ENCODE measurements around the gene GSKIP.

DNA sequence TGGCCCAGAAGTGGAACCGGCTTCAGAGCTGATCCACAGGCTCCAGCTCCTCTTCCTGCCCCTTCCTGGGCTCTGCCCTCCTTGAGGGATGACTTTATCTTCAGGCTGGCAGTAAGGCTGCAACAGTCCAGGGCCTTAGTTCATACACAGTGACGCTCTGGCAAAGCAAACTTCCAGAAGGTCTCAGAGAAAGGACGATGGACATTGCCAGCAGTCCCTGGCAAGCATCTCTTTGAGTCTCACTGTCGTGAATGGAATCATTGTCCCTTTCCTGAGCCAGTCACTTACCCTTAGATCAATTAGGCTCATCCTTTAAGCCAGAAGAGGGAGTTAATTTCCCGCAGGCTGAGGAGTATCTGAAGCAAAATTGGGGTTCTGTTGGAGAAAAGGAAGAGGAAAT lies 37.2 kb downstream of the GSKIP start:
- TF ChIP-seq, protein P1, sequence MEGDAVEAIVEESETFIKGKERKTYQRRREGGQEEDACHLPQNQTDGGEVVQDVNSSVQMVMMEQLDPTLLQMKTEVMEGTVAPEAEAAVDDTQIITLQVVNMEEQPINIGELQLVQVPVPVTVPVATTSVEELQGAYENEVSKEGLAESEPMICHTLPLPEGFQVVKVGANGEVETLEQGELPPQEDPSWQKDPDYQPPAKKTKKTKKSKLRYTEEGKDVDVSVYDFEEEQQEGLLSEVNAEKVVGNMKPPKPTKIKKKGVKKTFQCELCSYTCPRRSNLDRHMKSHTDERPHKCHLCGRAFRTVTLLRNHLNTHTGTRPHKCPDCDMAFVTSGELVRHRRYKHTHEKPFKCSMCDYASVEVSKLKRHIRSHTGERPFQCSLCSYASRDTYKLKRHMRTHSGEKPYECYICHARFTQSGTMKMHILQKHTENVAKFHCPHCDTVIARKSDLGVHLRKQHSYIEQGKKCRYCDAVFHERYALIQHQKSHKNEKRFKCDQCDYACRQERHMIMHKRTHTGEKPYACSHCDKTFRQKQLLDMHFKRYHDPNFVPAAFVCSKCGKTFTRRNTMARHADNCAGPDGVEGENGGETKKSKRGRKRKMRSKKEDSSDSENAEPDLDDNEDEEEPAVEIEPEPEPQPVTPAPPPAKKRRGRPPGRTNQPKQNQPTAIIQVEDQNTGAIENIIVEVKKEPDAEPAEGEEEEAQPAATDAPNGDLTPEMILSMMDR (IDR thresholded peaks at IDR 0.05 in 4 of 5, conservative IDR thresholded peaks at IDR 0.05 in 1 of 5), result no peak
- TF ChIP-seq POLR2A (IDR thresholded peaks at IDR 0.05), result no peak

Data from gastrocnemius medialis (tissue), 4 donors.